ENCODE results near the gene ITPKA.
A peak's percentile ranks its signal among the peaks of the same experiment; 100 is the strongest.

ITPKA gene

DNA sequence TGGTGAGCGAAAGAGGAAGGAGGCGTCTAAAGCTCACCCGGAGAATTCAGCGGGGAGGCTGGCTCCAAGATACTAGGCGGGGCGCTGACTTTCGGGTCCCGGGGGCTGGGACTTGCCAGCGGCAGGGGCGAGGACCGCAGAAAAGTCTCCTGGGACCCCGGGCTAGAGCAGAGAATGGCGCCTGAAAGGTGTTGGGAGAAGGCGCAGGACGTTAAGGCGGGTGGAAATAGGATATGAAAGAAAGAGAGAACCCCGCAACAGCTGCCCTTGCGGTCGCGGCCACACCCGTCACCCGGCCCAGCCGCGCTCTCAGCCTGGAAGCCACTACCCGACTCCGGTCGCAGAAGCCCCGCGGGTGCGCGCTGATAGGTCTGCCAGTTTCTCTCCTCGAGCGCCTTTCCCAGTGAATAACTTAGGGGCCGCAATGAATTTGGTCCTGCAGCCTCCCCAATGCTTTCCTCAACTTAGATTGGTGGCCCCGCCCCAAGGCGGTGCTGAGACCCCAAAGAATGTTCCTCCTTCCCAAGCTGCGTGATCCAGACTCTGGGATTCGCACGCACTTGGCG lies 19.3 kb downstream of the ITPKA start:
- TF ChIP-seq POLR2AphosphoS5 (IDR thresholded peaks at IDR 0.05; ENCODE audit: low read depth) (no peak), GABPA (IDR thresholded peaks at IDR 0.05; ENCODE audit: low read depth) (no peak), REST (IDR thresholded peaks at IDR 0.05; ENCODE audit: insufficient replicate concordance, low read depth) (no peak), SPI1 (IDR thresholded peaks at IDR 0.05; ENCODE audit: borderline replicate concordance, low read depth) (no peak)
- TF ChIP-seq, protein P1, sequence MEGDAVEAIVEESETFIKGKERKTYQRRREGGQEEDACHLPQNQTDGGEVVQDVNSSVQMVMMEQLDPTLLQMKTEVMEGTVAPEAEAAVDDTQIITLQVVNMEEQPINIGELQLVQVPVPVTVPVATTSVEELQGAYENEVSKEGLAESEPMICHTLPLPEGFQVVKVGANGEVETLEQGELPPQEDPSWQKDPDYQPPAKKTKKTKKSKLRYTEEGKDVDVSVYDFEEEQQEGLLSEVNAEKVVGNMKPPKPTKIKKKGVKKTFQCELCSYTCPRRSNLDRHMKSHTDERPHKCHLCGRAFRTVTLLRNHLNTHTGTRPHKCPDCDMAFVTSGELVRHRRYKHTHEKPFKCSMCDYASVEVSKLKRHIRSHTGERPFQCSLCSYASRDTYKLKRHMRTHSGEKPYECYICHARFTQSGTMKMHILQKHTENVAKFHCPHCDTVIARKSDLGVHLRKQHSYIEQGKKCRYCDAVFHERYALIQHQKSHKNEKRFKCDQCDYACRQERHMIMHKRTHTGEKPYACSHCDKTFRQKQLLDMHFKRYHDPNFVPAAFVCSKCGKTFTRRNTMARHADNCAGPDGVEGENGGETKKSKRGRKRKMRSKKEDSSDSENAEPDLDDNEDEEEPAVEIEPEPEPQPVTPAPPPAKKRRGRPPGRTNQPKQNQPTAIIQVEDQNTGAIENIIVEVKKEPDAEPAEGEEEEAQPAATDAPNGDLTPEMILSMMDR (IDR thresholded peaks at IDR 0.05; ENCODE audit: insufficient read depth, low read length) = no peak
- Histone ChIP-seq H3K27me3 (ENCODE audit: insufficient read depth, poor library complexity, severe bottlenecking) (peaks cover 16% of the 10 kb centered on the region), H3K27ac (replicated peaks) (no peak overlapping the region), H3K4me3 (replicated peaks; ENCODE audit: insufficient read depth, low read length) (peak overlapping the region; percentile 30)
- DNase-seq (ENCODE audit: low read depth in 1 of 2, low spot score in 1 of 2) = peak in 1 of 2 experiments; percentile 58

DNA sequence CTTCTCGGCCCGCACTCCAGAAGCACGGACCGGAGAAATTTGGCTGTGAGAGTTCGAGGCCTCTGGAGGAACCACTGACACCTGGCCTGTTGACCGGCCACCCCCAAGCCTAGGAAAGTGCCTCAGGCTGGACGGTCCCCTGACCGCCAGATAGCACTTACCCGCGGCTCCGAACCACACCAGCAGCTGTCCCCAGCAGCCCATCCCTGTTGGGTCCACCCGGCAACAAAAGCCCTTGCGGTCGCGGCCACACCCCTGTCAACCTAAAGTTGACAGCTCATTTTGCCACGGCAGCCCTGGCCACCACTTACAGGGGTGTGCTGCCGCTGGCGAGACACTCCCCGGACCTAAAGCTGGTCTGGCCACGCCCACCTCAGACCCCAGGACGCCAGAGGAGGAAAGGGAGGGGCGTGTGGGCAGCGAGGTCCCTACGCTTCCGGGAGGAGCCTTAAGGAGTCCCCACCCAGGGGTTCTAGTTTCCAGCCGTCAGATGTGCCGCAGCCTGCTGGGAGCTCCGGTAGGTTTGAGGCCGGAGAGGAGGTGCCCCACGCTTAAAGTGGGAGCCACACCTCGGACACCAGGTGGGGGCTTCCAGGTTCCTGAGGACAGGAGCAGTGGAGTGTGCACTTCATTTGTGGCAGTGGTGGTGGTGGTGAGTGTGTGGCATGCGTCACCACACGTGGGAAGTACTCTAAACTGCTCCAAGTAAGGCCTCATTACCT lies 20.0 kb downstream of the ITPKA start, which contains the start of gene LTK:
Gene LTK (minus strand): TSS at position 322 of the 722 bp plus-strand sequence. CDS start 118 bp downstream, at position 204.
- Histone ChIP-seq H3K4me3 (replicated peaks; ENCODE audit: insufficient read depth, low read length) (peak within 1 kb of the TSS; percentile 30), H3K27me3 (ENCODE audit: insufficient read depth, poor library complexity, severe bottlenecking) (peaks cover 16% of the 10 kb centered on the region), H3K27ac (replicated peaks) (no peak within 1 kb of the TSS)
- no peak for DNase-seq (ENCODE audit: low read depth in 1 of 2, low spot score in 1 of 2)
- TF ChIP-seq POLR2AphosphoS5 (IDR thresholded peaks at IDR 0.05; ENCODE audit: low read depth) (no peak), SPI1 (IDR thresholded peaks at IDR 0.05; ENCODE audit: borderline replicate concordance, low read depth) (no peak), REST (IDR thresholded peaks at IDR 0.05; ENCODE audit: insufficient replicate concordance, low read depth) (no peak), GABPA (IDR thresholded peaks at IDR 0.05; ENCODE audit: low read depth) (no peak)
- TF ChIP-seq, protein P1 (IDR thresholded peaks at IDR 0.05; ENCODE audit: insufficient read depth, low read length) = no peak

- Histone ChIP-seq H3K27me3 (ENCODE audit: insufficient read depth, poor library complexity, severe bottlenecking) (peaks cover 3% of the 10 kb centered on the region), H3K4me3 (replicated peaks; ENCODE audit: insufficient read depth, low read length) (no peak overlapping the region), H3K27ac (replicated peaks) (no peak overlapping the region)
- TF ChIP-seq, protein P1 (IDR thresholded peaks at IDR 0.05; ENCODE audit: insufficient read depth, low read length) = no peak
- no peak for TF ChIP-seq REST (IDR thresholded peaks at IDR 0.05; ENCODE audit: insufficient replicate concordance, low read depth)
- no peak for DNase-seq (ENCODE audit: low read depth in 1 of 2, low spot score in 1 of 2)
Observed at GRCh38 chr15:41517895-41518449, 24.3 kb downstream of the ITPKA start.
